Measurements from ENCODE around the gene CNTN6. TPM values are rescaled to one million over a fixed set of nuclear protein-coding genes. Genes with fewer than 3 reads are reported as not detected.

CNTN6 gene
- total RNA-seq, 1 donor from 2014 or later, result 10.3 TPM

GRCh38 chr3:1269808-1270207, 177.0 kb downstream of the CNTN6 start:
- no peak for DNase-seq
- ATAC-seq, result no peak
- no peak for TF ChIP-seq CTCF (IDR thresholded peaks at IDR 0.05)
- H3K9me3 ChIP-seq, result no peaks in the 10 kb centered on the region
- no peaks in the 10 kb centered on the region for H3K4me1 ChIP-seq
- H3K4me3 ChIP-seq, result no peak overlapping the region
- intact Hi-C loops (cut with DNase I), result no loop called here
- no peak overlapping the region for H3K27ac ChIP-seq
- no peaks in the 10 kb centered on the region for H3K27me3 ChIP-seq (ENCODE audit: low read depth)
- H3K36me3 ChIP-seq, result no peaks in the 10 kb centered on the region

DNA sequence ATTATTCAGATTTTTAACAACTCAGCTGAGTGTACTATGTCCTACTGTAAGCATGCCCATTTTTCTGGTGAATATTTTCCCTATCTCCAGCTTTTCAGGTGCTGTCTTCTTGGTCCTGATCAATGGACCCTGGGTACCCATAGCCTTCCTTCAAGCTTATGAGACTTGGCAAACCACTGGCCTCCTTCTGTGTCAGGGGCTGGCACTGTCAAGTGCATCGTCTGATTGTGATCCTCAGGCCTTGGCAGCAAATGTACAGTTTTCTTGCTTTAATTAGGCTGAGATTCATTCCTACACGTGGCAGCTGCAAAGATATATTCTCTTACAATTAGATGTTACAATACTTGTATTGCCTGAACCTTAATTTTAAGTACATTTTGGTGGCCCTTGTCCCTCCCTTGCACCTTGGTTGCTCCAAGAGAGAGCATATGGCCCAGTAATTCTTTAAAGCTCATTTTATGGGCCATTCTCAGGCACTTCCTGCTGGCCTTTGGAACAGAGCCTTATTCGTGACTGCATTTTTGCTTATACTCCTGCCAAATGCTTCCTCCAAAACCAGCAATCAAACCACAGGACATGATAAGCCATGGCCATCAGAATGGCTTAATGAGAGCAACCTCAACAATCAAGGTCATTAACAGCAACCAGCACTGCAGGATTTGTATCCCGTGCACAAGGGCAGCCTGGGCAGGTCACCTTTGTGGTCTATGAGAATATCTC, 179.9 kb downstream of the CNTN6 start:
- H3K4me1 ChIP-seq, result no peaks in the 10 kb centered on the region
- H3K36me3 ChIP-seq, result no peaks in the 10 kb centered on the region
- no peaks in the 10 kb centered on the region for H3K27me3 ChIP-seq (ENCODE audit: low read depth)
- TF ChIP-seq CTCF (IDR thresholded peaks at IDR 0.05), result no peak
- DNase-seq, result no peak
- intact Hi-C loops (cut with DNase I), result no loop called here
- no peak overlapping the region for H3K27ac ChIP-seq
- no peaks in the 10 kb centered on the region for H3K9me3 ChIP-seq
- no peak for ATAC-seq
- no peak overlapping the region for H3K4me3 ChIP-seq

GRCh38 chr3:1275495-1275894, 182.7 kb downstream of the CNTN6 start:
- no peak overlapping the region for H3K4me3 ChIP-seq
- intact Hi-C loops (cut with DNase I), result no loop called here
- H3K27ac ChIP-seq, result no peak overlapping the region
- no peaks in the 10 kb centered on the region for H3K27me3 ChIP-seq (ENCODE audit: low read depth)
- no peaks in the 10 kb centered on the region for H3K36me3 ChIP-seq
- TF ChIP-seq CTCF (IDR thresholded peaks at IDR 0.05), result no peak
- no peaks in the 10 kb centered on the region for H3K4me1 ChIP-seq
- DNase-seq (no peak), ATAC-seq (no peak)
- no peaks in the 10 kb centered on the region for H3K9me3 ChIP-seq

DNA sequence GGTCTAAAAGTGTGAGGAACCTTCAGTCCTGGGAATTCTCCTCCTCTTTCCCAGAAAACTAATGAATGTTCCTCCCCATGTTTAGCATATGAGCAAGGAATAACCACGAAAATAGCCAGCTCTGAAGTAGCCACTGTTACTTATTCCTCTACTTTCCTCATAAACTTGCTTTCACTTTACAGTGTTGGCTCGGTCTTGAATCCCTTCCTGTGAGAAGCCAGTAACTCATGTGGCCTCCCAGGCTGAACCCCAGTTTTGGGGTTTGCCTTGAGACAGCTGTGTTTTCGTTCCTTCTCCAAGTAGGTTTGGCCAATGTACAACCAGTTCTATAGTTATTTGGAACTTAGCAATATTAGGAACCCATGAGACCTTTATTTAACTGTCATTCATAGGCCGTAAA, 195.0 kb downstream of the CNTN6 start:
- no peak for TF ChIP-seq CTCF (IDR thresholded peaks at IDR 0.05)
- H3K4me3 ChIP-seq, result no peak overlapping the region
- H3K9me3 ChIP-seq, result no peaks in the 10 kb centered on the region
- intact Hi-C loops (cut with DNase I), result no loop called here
- DNase-seq, result no peak
- H3K4me1 ChIP-seq, result no peaks in the 10 kb centered on the region
- H3K27me3 ChIP-seq (ENCODE audit: low read depth), result no peaks in the 10 kb centered on the region
- ATAC-seq, result no peak
- H3K36me3 ChIP-seq, result no peaks in the 10 kb centered on the region
- no peak overlapping the region for H3K27ac ChIP-seq

DNA sequence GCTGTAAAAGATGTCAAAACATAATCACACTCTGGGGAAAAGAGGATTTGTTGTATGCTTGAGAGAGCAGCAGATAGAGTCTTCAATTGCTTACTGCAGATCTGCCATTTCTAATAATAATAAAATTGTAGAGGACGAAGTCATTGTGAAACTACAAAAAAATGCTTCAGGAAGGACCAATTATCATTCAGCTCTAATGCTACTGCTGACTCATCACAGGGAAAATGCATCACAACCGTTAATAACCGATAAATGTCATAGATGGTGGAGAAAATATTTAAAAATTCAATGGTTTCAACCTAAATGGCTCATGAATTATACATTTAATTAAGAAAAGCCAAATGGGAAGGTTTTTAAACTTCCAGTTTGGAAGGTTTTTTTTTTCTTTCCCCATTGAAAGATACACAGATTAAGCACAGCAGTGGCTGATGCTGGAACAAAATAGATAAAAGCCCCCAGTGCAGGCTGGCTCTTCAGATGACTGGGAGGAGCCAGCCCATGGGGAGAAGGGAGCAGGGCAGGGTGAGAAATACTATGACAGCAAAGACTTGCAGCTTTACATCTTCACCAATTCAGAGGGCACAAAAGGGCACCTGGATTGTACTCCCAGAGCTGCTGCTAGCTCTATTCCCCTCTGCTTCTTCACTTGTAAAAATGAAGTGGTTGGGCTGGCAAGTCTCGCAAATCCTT, 196.1 kb downstream of the CNTN6 start:
- no peaks in the 10 kb centered on the region for H3K4me1 ChIP-seq
- no peak for ATAC-seq
- no peaks in the 10 kb centered on the region for H3K27me3 ChIP-seq (ENCODE audit: low read depth)
- DNase-seq, result no peak
- no peak overlapping the region for H3K4me3 ChIP-seq
- intact Hi-C loops (cut with DNase I), result no loop called here
- H3K36me3 ChIP-seq, result no peaks in the 10 kb centered on the region
- no peak overlapping the region for H3K27ac ChIP-seq
- H3K9me3 ChIP-seq, result peaks cover 2% of the 10 kb centered on the region
- no peak for TF ChIP-seq CTCF (IDR thresholded peaks at IDR 0.05)
